ENCODE measurements around the gene DCHS2. TPM values are rescaled to one million over a fixed set of nuclear protein-coding genes. Genes with fewer than 3 reads are reported as not detected.

The DCHS2 gene
- total RNA-seq, 4 donors from 2014 or later: 2.3 to 5.0 (median 3.2) TPM

DNA sequence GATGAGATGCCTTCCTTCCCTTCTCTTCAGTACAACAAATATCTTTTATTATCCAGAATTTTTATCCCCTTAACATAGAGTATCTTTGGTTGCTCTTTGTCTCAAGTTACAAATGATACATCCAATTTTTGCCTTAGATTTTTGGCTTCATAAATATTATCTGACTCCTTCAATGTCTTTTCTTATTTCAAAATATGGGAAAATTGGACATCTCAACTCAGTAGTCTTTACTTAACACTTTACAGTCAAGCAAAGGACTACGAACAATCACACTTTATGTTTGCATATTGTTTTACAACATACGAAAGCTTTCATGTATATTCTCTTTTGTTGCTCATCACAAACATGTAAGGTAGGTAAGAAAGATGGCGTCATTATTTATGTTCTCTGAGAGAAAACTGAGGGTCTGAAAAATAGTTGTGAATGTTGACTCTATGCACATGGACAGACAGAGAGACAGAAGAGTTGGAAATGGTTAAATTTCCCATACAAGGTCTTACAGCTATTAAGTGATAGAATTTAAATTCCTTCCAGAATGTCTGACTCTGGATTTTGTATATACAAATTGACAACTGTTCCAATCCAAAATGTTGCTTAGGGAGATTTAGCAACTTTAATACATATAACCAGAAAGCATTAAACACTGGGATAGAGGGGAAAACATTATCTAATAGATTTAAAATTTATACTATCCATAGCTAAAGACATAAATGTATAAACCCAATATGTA, 29.4 kb downstream of the DCHS2 start:
- Histone ChIP-seq H3K9me3 (no peaks in the 10 kb centered on the region), H3K4me1 (no peaks in the 10 kb centered on the region), H3K4me3 (no peak overlapping the region), H3K27me3 (no peaks in the 10 kb centered on the region), H3K27ac (no peak overlapping the region), H3K36me3 (no peaks in the 10 kb centered on the region)
- whole genome bisulfite sequencing, 2 donors (ENCODE audit: low coverage in 1 of 2): 83 to 91% methylated on average over 3 of the region's 3 CpGs
- TF ChIP-seq EP300 (IDR thresholded peaks at IDR 0.05): no peak
- no peak for ATAC-seq

DNA sequence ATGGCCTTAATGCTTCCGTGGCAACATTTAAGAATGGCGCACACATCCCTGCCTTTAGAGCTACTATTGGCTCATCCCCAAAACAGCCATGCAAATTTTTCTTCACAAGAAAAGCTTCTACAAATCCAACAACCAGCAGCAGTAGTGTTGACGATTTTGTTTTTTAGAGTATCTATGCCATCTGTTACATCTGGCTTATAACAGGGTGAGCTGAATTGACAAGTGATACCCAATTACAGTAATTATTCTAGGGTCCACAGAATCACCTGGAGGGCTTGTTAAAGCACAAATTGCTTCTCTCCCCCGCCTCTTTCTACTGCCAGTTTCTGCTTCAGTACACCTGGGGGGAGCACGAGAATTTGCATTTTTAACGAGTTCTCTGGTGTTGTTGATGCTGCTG, 34.1 kb downstream of the DCHS2 start:
- TF ChIP-seq EP300 (IDR thresholded peaks at IDR 0.05): no peak
- TF ChIP-seq POLR2AphosphoS5 (IDR thresholded peaks at IDR 0.05): no peak
- TF ChIP-seq POLR2A (IDR thresholded peaks at IDR 0.05): no peak
- TF ChIP-seq, protein P1, sequence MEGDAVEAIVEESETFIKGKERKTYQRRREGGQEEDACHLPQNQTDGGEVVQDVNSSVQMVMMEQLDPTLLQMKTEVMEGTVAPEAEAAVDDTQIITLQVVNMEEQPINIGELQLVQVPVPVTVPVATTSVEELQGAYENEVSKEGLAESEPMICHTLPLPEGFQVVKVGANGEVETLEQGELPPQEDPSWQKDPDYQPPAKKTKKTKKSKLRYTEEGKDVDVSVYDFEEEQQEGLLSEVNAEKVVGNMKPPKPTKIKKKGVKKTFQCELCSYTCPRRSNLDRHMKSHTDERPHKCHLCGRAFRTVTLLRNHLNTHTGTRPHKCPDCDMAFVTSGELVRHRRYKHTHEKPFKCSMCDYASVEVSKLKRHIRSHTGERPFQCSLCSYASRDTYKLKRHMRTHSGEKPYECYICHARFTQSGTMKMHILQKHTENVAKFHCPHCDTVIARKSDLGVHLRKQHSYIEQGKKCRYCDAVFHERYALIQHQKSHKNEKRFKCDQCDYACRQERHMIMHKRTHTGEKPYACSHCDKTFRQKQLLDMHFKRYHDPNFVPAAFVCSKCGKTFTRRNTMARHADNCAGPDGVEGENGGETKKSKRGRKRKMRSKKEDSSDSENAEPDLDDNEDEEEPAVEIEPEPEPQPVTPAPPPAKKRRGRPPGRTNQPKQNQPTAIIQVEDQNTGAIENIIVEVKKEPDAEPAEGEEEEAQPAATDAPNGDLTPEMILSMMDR (IDR thresholded peaks at IDR 0.05): no peak

DNA sequence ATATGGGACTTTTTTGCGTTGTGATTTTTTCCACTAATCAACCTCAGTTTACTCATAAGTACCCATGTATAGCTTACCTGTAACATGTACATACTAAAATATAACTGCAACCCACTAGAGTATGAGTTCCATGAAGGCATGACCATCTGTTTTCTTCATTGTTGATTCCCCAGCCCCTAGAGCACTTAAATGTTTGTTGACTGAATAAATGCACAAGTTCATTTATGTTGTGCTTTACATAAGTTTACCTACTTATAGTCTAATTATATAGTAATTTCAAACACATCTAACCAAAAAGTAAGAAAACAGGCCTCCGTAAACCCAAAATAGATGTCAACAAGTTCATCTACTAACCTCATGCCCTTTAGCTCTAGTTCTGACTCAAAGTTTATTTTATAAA, 34.7 kb downstream of the DCHS2 start:
- 90 to 98% methylated on average over 2 of the region's 2 CpGs for WGBS, 2 donors (ENCODE audit: low coverage in 1 of 2)
- no peaks in the 10 kb centered on the region for H3K36me3 ChIP-seq
- TF ChIP-seq POLR2AphosphoS5 (IDR thresholded peaks at IDR 0.05) (no peak), EP300 (IDR thresholded peaks at IDR 0.05) (no peak), POLR2A (IDR thresholded peaks at IDR 0.05) (no peak)
- TF ChIP-seq, protein P1 (IDR thresholded peaks at IDR 0.05): no peak
- no peaks in the 10 kb centered on the region for H3K27me3 ChIP-seq
- H3K4me1 ChIP-seq: no peaks in the 10 kb centered on the region
- no peak overlapping the region for H3K27ac ChIP-seq
- ATAC-seq: no peak
- H3K9me3 ChIP-seq: no peaks in the 10 kb centered on the region
- H3K4me3 ChIP-seq: no peak overlapping the region

More for the DNA sequence above, 34.1 kb downstream of the DCHS2 start:
- H3K4me1 ChIP-seq: no peaks in the 10 kb centered on the region
- H3K4me3 ChIP-seq: no peak overlapping the region
- H3K9me3 ChIP-seq: no peaks in the 10 kb centered on the region
- no peaks in the 10 kb centered on the region for H3K27me3 ChIP-seq
- H3K36me3 ChIP-seq: no peaks in the 10 kb centered on the region
- ATAC-seq: no peak
- no peak overlapping the region for H3K27ac ChIP-seq
- 86 to 94% methylated on average over 6 of the region's 6 CpGs for WGBS, 2 donors (ENCODE audit: low coverage in 1 of 2)

DNA sequence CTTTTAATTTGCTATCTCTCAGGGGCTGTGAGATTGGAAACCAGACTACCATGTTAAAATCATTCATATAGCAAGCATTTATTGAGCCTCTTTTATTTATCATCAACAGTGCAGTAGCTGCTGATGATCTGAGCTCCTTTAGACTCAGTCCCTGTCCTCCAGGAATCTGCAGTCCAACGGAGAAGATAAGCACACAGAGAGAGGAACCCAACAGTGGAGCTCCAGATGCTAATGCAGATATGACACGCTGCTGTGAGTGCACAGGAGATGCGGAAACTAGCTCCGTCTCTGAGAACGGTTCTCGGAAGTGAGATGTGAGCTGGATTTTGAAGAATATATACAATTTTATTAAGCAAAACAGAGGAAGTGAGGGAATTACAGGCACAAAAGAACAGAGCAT, 35.4 kb downstream of the DCHS2 start:
- 67 to 69% methylated on average over 2 to 4 of the region's 6 CpGs for WGBS, 2 donors (ENCODE audit: low coverage in 1 of 2)
- TF ChIP-seq POLR2AphosphoS5 (IDR thresholded peaks at IDR 0.05): no peak
- no peak for TF ChIP-seq POLR2A (IDR thresholded peaks at IDR 0.05)
- TF ChIP-seq, protein P1 (IDR thresholded peaks at IDR 0.05): no peak
- TF ChIP-seq EP300 (IDR thresholded peaks at IDR 0.05): no peak
- Histone ChIP-seq H3K27ac (no peak overlapping the region), H3K27me3 (no peaks in the 10 kb centered on the region), H3K4me1 (no peaks in the 10 kb centered on the region), H3K4me3 (no peak overlapping the region), H3K9me3 (no peaks in the 10 kb centered on the region), H3K36me3 (no peaks in the 10 kb centered on the region)
- ATAC-seq: no peak

DNA sequence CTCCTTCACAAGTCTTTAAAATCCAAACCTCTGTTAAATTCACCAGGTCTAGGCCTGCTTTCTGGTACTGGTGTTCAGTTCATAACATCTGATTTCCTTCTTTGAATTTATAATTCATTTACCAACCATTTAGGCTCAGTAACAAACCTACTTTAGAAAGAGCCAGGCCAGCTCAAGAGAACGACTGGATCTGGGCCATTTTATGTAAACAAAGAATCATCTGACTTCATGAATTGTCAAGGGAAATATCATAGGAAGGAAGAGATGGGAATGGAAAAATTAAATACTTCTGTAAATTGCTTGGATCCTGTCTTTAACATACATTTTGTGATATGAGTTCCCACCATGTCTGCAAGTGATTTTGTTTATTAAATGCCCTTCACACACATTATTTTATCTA, 36.5 kb downstream of the DCHS2 start:
- TF ChIP-seq, protein P1 (IDR thresholded peaks at IDR 0.05): no peak
- TF ChIP-seq EP300 (IDR thresholded peaks at IDR 0.05) (no peak), POLR2AphosphoS5 (IDR thresholded peaks at IDR 0.05) (no peak), POLR2A (IDR thresholded peaks at IDR 0.05) (no peak)
- H3K27ac ChIP-seq: no peak overlapping the region
- no peaks in the 10 kb centered on the region for H3K4me1 ChIP-seq
- no peaks in the 10 kb centered on the region for H3K9me3 ChIP-seq
- H3K4me3 ChIP-seq: no peak overlapping the region
- H3K27me3 ChIP-seq: no peaks in the 10 kb centered on the region
- WGBS, 2 donors (ENCODE audit: low coverage in 1 of 2): 0 to 6% methylated on average over 1 of the region's 1 CpG
- ATAC-seq: no peak
- H3K36me3 ChIP-seq: no peaks in the 10 kb centered on the region
